Measurements from ENCODE around the gene ALG9. TPM values are rescaled to one million over a fixed set of nuclear protein-coding genes. Genes with fewer than 3 reads are reported as not detected.

Gene ALG9
- total RNA-seq, 4 donors from 2014 or later: 18.4 to 24.1 (median 22.1) TPM

- no peak for DNase-seq (ENCODE audit: extremely low spot score)
- Histone ChIP-seq H3K36me3 (peaks cover 6 to 97% (median 71%) of the 10 kb centered on the region in 4 donors), H3K27me3 (no peaks in the 10 kb centered on the region), H3K27ac (replicated peaks in 1 of 4) (no peak overlapping the region), H3K4me3 (no peak overlapping the region), H3K4me1 (peaks cover 0 to 8% (median 7%) of the 10 kb centered on the region in 4 donors), H3K9me3 (no peaks in the 10 kb centered on the region)
- intact Hi-C loops (cut with DNase I): no loop called here
- TF ChIP-seq CTCF (IDR thresholded peaks at IDR 0.05) (no peak), POLR2AphosphoS5 (IDR thresholded peaks at IDR 0.05) (no peak), EP300 (IDR thresholded peaks at IDR 0.05) (no peak), POLR2A (IDR thresholded peaks at IDR 0.05; ENCODE audit: low read depth) (no peak)
Observed at GRCh38 chr11:111851636-111852035, 19.7 kb downstream of the ALG9 start.

GRCh38 chr11:111851067-111851466, 20.3 kb downstream of the ALG9 start:
- Histone ChIP-seq H3K9me3 (no peaks in the 10 kb centered on the region), H3K36me3 (peaks cover 5 to 97% (median 70%) of the 10 kb centered on the region in 4 donors), H3K27ac (replicated peaks in 1 of 4) (no peak overlapping the region), H3K27me3 (no peaks in the 10 kb centered on the region), H3K4me1 (peaks cover 0 to 13% (median 12%) of the 10 kb centered on the region in 4 donors), H3K4me3 (no peak overlapping the region)
- DNase-seq (ENCODE audit: extremely low spot score): no peak
- 91% methylated on average over 8 of the region's 8 CpGs for WGBS
- intact Hi-C loops (cut with DNase I): no loop called here
- no peak for TF ChIP-seq POLR2A (IDR thresholded peaks at IDR 0.05; ENCODE audit: low read depth)
- TF ChIP-seq POLR2AphosphoS5 (IDR thresholded peaks at IDR 0.05): no peak
- TF ChIP-seq EP300 (IDR thresholded peaks at IDR 0.05): no peak

- peaks cover 5 to 97% (median 70%) of the 10 kb centered on the region in 4 donors for H3K36me3 ChIP-seq
- intact Hi-C loops (cut with DNase I): no loop called here
- TF ChIP-seq POLR2A (IDR thresholded peaks at IDR 0.05; ENCODE audit: low read depth) (no peak), POLR2AphosphoS5 (IDR thresholded peaks at IDR 0.05) (no peak), EP300 (IDR thresholded peaks at IDR 0.05) (no peak), CTCF (IDR thresholded peaks at IDR 0.05) (no peak)
- no peak for DNase-seq (ENCODE audit: extremely low spot score)
- no peak overlapping the region for H3K4me3 ChIP-seq
- no peaks in the 10 kb centered on the region for H3K27me3 ChIP-seq
- H3K27ac ChIP-seq (replicated peaks in 1 of 4): no peak overlapping the region
- H3K9me3 ChIP-seq: no peaks in the 10 kb centered on the region
- WGBS: 98% methylated on average over 3 of the region's 3 CpGs
- peaks cover 0 to 14% (median 12%) of the 10 kb centered on the region in 4 donors for H3K4me1 ChIP-seq
Observed at GRCh38 chr11:111849631-111850030, 21.8 kb downstream of the ALG9 start.

DNA sequence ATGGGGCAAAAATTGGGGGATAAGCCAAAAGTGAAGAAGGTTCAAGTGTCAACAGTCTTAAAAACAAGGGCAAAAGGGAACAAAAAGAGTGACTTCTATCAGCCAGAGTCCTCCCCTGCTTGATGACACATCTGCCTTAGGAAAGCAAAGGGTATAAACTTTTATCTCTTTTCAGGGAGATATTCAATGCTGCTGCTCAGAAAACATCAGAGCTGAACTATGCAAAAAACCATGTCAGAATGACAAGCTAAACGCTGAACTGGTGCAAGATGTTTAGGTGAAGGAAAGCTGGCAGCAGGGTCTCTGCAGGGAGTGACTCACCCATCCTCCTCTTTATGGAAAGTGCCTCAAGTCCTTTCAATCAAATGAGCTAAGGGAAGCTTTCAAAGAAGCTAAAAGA, 24.7 kb downstream of the ALG9 start:
- no peaks in the 10 kb centered on the region for H3K27me3 ChIP-seq
- H3K36me3 ChIP-seq: peaks cover 4 to 94% (median 59%) of the 10 kb centered on the region in 4 donors
- no peak overlapping the region for H3K4me3 ChIP-seq
- intact Hi-C loops (cut with DNase I): no loop called here
- WGBS: 7% methylated on average over 1 of the region's 1 CpG
- TF ChIP-seq POLR2AphosphoS5 (IDR thresholded peaks at IDR 0.05) (no peak), POLR2A (IDR thresholded peaks at IDR 0.05; ENCODE audit: low read depth) (no peak), EP300 (IDR thresholded peaks at IDR 0.05) (no peak), CTCF (IDR thresholded peaks at IDR 0.05) (no peak)
- no peak for DNase-seq (ENCODE audit: extremely low spot score)
- peaks cover 0 to 16% (median 12%) of the 10 kb centered on the region in 4 donors for H3K4me1 ChIP-seq
- H3K27ac ChIP-seq (replicated peaks in 1 of 4): no peak overlapping the region
- no peaks in the 10 kb centered on the region for H3K9me3 ChIP-seq

GRCh38 chr11:111846063-111846462, 25.3 kb downstream of the ALG9 start:
- no peak for DNase-seq (ENCODE audit: extremely low spot score)
- Histone ChIP-seq H3K9me3 (no peaks in the 10 kb centered on the region), H3K4me3 (no peak overlapping the region), H3K36me3 (peaks cover 4 to 88% (median 55%) of the 10 kb centered on the region in 4 donors), H3K4me1 (peaks cover 0 to 22% (median 15%) of the 10 kb centered on the region in 4 donors), H3K27me3 (no peaks in the 10 kb centered on the region), H3K27ac (replicated peaks in 1 of 4) (no peak overlapping the region)
- intact Hi-C loops (cut with DNase I): no loop called here
- 88% methylated on average over 2 of the region's 2 CpGs for WGBS
- TF ChIP-seq EP300 (IDR thresholded peaks at IDR 0.05): no peak
- TF ChIP-seq POLR2AphosphoS5 (IDR thresholded peaks at IDR 0.05): no peak
- no peak for TF ChIP-seq POLR2A (IDR thresholded peaks at IDR 0.05; ENCODE audit: low read depth)
- TF ChIP-seq CTCF (IDR thresholded peaks at IDR 0.05): no peak

Measured in esophagus muscularis mucosa (tissue), 4 donors.